Measurements from ENCODE around the gene APOE. TPM values are rescaled to one million over a fixed set of nuclear protein-coding genes. Genes with fewer than 3 reads are reported as not detected.

The APOE gene
- total RNA-seq, 2 donors from 2014 or later = 85.3 to 403 TPM

DNA sequence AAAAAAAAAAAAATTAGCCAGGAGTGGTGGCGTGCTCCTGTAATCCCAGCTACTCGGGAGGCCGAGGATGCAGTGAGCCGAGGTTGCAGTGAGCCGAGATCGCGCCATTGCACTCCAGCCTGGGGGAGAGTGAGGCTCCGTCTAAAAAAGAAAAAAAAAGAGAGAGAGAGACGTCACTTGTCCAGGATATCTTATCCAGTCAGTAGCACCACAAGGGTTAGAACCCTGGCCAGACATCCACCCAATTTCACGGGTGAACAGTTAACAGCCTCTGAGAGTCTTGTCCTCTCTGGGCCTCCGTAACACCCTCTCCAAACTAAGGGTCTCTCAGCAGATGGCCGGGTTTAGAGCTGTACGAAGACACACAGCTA lies 48.7 kb downstream of the APOE start:
- Histone ChIP-seq H3K4me3 (peak overlapping the region; percentile 89 to 91), H3K9me3 (no peaks in the 10 kb centered on the region), H3K4me1 (peaks cover 0 to 49% of the 10 kb centered on the region in 2 donors), H3K27ac (peak overlapping the region; percentile 88 to 93), H3K36me3 (peaks cover 9% of the 10 kb centered on the region), H3K27me3 (no peaks in the 10 kb centered on the region)
- TF ChIP-seq, protein P1, sequence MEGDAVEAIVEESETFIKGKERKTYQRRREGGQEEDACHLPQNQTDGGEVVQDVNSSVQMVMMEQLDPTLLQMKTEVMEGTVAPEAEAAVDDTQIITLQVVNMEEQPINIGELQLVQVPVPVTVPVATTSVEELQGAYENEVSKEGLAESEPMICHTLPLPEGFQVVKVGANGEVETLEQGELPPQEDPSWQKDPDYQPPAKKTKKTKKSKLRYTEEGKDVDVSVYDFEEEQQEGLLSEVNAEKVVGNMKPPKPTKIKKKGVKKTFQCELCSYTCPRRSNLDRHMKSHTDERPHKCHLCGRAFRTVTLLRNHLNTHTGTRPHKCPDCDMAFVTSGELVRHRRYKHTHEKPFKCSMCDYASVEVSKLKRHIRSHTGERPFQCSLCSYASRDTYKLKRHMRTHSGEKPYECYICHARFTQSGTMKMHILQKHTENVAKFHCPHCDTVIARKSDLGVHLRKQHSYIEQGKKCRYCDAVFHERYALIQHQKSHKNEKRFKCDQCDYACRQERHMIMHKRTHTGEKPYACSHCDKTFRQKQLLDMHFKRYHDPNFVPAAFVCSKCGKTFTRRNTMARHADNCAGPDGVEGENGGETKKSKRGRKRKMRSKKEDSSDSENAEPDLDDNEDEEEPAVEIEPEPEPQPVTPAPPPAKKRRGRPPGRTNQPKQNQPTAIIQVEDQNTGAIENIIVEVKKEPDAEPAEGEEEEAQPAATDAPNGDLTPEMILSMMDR (IDR thresholded peaks at IDR 0.05) = no peak
- no peak for DNase-seq (ENCODE audit: low spot score)

DNA sequence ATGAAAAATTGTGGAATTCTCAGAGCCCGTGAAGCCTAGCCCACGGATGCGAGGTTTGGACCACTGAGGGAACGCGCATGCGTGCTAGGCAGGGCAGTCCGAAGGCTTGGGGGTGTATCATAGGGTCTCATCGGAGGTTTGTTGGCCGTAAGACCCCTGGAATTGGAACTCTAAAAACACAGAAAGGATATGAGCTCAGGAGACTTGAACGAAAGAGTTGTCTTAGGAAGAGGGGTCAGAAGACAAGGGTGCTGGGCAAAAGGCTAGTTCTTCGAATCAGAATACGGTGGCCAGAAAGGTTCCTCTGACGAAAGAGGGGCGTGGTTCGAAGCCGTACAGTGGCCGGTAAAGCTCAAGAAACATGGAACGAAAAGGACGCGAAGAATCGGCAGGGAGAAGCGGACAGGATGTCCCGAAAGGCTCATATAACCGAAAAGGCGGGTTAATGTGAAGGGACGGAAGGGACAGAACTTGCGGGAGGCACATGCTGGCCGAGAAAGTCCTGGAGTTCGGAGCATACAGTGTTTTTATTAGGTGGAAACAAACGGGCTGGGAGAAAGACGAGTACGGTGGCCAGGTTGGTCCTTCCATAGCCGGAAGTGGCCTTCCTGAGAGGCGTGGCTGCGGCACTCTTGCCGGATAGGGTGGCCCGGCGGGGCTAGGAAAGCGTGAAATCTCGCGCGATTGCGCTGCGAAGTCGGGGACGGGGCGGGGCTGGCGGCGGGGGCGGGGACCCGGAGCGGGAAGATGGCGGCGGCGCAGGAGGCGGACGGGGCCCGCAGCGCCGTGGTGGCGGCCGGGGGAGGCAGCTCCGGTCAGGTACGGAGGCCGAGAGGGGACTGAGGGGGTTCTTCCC lies 49.3 kb downstream of the APOE start, which contains the start of gene CLPTM1:
Gene CLPTM1 (plus strand): TSS at position 732 of the 856 bp plus-strand sequence. CDS start 16 bp downstream, at position 748.
- peak within 1 kb of the TSS; percentile 89 to 91 for H3K4me3 ChIP-seq
- no peaks in the 10 kb centered on the region for H3K9me3 ChIP-seq
- H3K27me3 ChIP-seq = no peaks in the 10 kb centered on the region
- peak; percentile 95 for DNase-seq (ENCODE audit: low spot score)
- peaks cover 9% of the 10 kb centered on the region for H3K36me3 ChIP-seq
- TF ChIP-seq, protein P1 (IDR thresholded peaks at IDR 0.05) = peak in 1 of 2 donors; percentile 17
- H3K27ac ChIP-seq = peak within 1 kb of the TSS; percentile 88 to 93
- peaks cover 0 to 54% of the 10 kb centered on the region in 2 donors for H3K4me1 ChIP-seq

DNA sequence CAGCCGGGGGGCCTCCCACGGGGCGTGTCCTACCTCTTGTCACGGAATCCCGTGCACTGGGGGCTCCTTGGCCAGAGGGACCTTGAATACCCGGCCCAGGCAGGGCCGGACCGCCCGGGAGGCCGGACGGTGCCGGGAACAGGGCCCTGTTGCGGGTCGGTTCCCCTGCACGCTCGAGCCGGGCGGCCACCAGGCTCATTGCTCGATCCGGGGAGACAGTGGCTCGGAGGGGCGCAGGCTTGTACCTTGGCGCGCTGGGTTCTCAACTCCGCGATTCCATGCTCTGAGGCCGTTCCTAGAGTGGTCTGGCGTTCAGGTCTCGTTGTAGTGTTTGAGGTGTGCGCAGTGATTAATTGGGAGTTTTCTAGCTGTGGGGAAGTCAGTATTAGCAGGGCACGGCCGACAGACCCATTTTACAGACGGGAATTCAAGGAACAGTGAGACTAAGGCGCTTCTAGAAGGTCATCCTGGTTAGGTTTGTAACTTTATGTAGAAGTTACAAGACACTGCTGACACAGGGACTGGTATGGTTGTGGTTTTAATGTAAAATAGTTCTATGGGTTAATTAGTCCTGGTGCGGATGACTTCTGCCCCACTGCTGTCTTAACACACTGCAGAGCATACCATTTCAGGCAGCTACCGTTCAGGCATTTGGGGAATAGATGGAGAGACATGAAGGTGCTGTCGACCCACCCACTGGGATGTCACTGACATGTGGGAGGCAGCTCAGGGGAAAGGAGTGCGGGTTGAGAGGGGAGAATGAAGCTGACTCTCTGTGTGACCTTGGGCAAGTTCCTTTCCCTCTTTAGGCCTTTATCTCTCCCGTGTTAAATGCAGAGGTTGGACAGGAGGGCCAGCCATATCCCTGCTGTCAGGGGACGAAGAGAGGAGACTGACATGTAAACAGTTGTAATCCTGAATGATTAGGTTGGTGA lies 50.2 kb downstream of the APOE start:
- Histone ChIP-seq H3K27me3 (no peaks in the 10 kb centered on the region), H3K27ac (peak overlapping the region; percentile 88 to 93), H3K4me1 (peaks cover 0 to 62% of the 10 kb centered on the region in 2 donors), H3K4me3 (peak overlapping the region; percentile 89 to 91), H3K36me3 (peaks cover under 1% of the 10 kb centered on the region), H3K9me3 (no peaks in the 10 kb centered on the region)
- no peak for DNase-seq (ENCODE audit: low spot score)
- TF ChIP-seq, protein P1 (IDR thresholded peaks at IDR 0.05) = no peak

DNA sequence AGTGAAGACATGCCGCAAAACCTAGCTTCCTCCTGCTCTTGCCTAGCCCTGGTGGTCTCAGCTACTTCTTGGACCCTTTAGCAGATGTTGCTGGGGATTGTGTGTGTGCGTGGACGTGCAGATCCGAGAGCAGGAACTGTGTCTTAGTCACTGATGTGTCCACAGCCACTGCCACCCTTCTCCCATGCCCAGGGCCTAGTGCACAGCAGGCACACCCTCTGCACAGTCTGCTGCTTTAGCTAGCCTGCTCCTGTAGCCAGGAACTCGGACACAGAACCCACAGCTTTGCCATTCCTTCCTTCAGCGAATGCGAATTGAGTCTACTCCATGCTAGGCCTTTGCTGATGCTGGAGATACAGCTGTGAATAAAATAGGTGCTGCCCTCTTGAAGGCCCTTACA lies 51.9 kb downstream of the APOE start:
- no peaks in the 10 kb centered on the region for H3K9me3 ChIP-seq
- H3K27me3 ChIP-seq = no peaks in the 10 kb centered on the region
- H3K36me3 ChIP-seq = peaks cover 10% of the 10 kb centered on the region
- TF ChIP-seq, protein P1 (IDR thresholded peaks at IDR 0.05) = no peak
- H3K4me3 ChIP-seq = no peak overlapping the region
- no peak overlapping the region for H3K27ac ChIP-seq
- no peak for DNase-seq (ENCODE audit: low spot score)
- H3K4me1 ChIP-seq = peaks cover 0 to 60% of the 10 kb centered on the region in 2 donors

DNA sequence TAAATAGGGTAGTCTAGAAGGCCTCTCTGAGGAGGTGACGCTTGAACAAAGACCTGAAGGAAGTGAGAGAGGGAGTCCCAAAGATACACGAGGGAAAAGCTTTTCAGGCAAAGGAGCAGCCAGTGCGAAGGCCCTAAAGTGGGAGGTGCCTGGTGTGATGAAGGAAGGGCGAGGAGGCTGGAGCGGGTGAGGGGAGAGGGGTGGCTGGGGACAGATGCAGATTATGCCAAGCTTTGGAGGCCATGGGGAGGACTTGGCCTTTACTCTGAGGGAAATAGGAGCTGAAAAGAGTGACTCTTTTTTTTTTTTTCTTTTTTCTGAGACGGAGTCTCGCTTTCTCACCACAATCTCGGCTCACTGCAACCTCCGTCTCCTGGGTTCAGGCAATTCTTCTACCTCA lies 52.5 kb downstream of the APOE start:
- no peaks in the 10 kb centered on the region for H3K27me3 ChIP-seq
- no peak overlapping the region for H3K4me3 ChIP-seq
- H3K4me1 ChIP-seq = peaks cover 0 to 60% of the 10 kb centered on the region in 2 donors
- H3K36me3 ChIP-seq = peaks cover 15% of the 10 kb centered on the region
- no peak overlapping the region for H3K27ac ChIP-seq
- DNase-seq (ENCODE audit: low spot score) = no peak
- TF ChIP-seq, protein P1 (IDR thresholded peaks at IDR 0.05) = no peak
- no peaks in the 10 kb centered on the region for H3K9me3 ChIP-seq

Other genes with a start within 250 kb of the APOE start
- gene CEACAM19, start 234.3 kb upstream of the APOE start, total RNA-seq = 1 to 10 TPM; 2.3 to 3.1 TPM
- gene CEACAM16, start 206.6 kb upstream of the APOE start, total RNA-seq = not detected
- 10 to 100 TPM; 15.3 to 25.2 TPM for gene BCL3, start 157.1 kb upstream of the APOE start, total RNA-seq
- not detected for gene CBLC, start 127.9 kb upstream of the APOE start, total RNA-seq
- gene BCAM, start 96.7 kb upstream of the APOE start, total RNA-seq = 100 to 1,000 TPM in 1 of 2 donors, 10 to 100 TPM in 1; 82.1 to 102 TPM
- 10 to 100 TPM; 65.1 to 95.7 TPM for gene NECTIN2, start 59.5 kb upstream of the APOE start, total RNA-seq
- 10 to 100 TPM; 33.7 to 39.0 TPM for gene TOMM40, start 14.5 kb upstream of the APOE start, total RNA-seq
- gene APOC1, start 8.8 kb downstream of the APOE start, total RNA-seq = 1 to 10 TPM; 3.6 to 6.5 TPM
- gene APOC4, start 36.4 kb downstream of the APOE start, total RNA-seq = not detected
- gene APOC2, start 40.3 kb downstream of the APOE start, total RNA-seq = not detected
- gene CLPTM1, start 49.6 kb downstream of the APOE start, total RNA-seq = 10 to 100 TPM; 75.9 to 83.5 TPM
- 1 to 10 TPM; 1.3 to 3.1 TPM for gene RELB, start 95.7 kb downstream of the APOE start, total RNA-seq
- 10 to 100 TPM; 29.6 to 31.3 TPM for gene CLASRP, start 133.2 kb downstream of the APOE start, total RNA-seq
- gene ZNF296, start 170.7 kb downstream of the APOE start, total RNA-seq = under 1 TPM in 1 of 2 donors, not detected in 1; 0.43 TPM
- 10 to 100 TPM; 11.3 to 20.0 TPM for gene GEMIN7, start 173.5 kb downstream of the APOE start, total RNA-seq
- 10 to 100 TPM; 21.7 to 22.9 TPM for gene PPP1R37, start 187.4 kb downstream of the APOE start, total RNA-seq